HT-29 (cell line): Measurements from ENCODE around the gene TMEM131. TPM values are rescaled to one million over a fixed set of nuclear protein-coding genes. Genes with fewer than 3 reads are reported as not detected.
"Not testable (repeated sequence)": the region's sequence is repeated elsewhere in the genome, so short reads cannot be mapped to it uniquely, and the experiment has no call there.

Source experiments
- DNase-seq: peaks from one replicate; pipeline ENCODE4 v3.0.0-alpha.2; 2015; ENCODE audit warnings: low spot score
- total RNA-seq: library from RNA; depleted of rRNA; stranded (reverse); fragments of >200 nt; shearing (Covaris generic); gene quantifications from 2 replicates; pipeline ENCODE4 v1.2.3, GENCODE V29; 2014; rRNA removed

TMEM131 gene, protein sequence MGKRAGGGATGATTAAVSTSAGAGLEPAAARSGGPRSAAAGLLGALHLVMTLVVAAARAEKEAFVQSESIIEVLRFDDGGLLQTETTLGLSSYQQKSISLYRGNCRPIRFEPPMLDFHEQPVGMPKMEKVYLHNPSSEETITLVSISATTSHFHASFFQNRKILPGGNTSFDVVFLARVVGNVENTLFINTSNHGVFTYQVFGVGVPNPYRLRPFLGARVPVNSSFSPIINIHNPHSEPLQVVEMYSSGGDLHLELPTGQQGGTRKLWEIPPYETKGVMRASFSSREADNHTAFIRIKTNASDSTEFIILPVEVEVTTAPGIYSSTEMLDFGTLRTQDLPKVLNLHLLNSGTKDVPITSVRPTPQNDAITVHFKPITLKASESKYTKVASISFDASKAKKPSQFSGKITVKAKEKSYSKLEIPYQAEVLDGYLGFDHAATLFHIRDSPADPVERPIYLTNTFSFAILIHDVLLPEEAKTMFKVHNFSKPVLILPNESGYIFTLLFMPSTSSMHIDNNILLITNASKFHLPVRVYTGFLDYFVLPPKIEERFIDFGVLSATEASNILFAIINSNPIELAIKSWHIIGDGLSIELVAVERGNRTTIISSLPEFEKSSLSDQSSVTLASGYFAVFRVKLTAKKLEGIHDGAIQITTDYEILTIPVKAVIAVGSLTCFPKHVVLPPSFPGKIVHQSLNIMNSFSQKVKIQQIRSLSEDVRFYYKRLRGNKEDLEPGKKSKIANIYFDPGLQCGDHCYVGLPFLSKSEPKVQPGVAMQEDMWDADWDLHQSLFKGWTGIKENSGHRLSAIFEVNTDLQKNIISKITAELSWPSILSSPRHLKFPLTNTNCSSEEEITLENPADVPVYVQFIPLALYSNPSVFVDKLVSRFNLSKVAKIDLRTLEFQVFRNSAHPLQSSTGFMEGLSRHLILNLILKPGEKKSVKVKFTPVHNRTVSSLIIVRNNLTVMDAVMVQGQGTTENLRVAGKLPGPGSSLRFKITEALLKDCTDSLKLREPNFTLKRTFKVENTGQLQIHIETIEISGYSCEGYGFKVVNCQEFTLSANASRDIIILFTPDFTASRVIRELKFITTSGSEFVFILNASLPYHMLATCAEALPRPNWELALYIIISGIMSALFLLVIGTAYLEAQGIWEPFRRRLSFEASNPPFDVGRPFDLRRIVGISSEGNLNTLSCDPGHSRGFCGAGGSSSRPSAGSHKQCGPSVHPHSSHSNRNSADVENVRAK (N-terminal part only)
- total RNA-seq = 8.7 and 14.1 TPM in 2 replicates

DNA sequence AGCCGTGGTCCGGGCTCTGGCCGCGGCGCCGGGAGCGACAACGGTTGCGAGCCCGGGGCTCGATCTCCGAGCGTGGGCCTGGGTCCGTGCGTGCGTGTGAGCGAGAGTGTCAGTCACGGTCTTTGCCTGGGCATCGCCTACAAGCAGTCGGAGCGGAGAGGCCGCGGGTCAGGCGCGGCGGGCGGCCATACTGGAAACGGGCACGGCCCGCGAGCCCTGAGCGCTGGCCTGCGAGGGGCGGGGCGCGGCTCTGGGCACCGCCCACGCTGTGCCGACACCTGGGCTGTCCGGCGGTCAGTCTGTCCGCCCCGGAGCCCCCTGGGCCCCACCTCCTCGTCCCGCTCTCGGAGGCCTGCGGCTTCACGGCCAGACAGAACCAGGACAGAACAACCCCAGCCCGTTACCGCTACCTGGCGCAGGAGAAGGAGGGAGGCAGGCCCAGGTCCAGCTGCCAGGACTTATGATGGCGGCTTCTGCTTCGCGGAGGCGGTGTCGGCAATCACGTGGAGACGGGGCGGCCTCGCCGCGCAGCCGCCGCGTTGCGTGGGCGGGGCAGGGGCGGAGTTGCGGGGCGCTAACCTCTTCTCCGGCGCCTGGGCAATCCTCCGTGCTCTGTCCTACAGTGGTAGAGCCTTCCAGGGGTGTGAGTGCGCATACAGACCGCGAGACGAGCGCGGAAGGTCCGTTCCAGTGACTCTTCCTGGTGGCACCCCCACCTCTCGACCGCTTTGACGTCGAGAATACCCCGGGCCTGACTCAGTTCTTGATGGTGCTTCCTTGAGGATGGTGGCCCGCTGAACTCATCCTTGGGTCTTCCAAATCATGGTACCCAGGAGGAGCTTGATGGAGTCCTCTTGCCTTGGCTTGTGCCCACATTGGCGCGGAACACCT is at the start of gene TMEM131:
Gene TMEM131, minus strand, starts transcription at position 215 of the 891 bp plus-strand sequence. CDS start 286 bp downstream, outside the sequence.
- peak; percentile 93 for DNase-seq

DNA sequence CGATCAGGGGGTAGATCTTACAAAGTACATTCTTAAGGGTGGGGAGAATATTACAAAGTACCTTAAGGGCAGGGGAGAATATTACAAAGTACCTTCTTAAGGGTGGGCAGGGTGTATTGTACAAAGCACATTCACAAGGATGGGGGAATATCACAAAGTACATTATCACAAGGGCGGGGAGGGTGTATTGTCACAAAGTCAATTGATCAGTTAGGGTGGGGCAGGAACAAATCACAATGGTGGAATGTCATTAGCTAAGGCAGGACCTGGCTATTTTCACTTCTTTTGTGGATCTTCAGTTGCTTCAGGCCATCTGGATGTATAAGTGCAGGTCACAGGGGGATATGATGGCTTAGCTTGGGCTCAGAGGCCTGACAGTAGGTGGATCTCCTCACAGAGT is 49.0 kb upstream of the TMEM131 start:
- not testable (repeated sequence) for DNase-seq

DNA sequence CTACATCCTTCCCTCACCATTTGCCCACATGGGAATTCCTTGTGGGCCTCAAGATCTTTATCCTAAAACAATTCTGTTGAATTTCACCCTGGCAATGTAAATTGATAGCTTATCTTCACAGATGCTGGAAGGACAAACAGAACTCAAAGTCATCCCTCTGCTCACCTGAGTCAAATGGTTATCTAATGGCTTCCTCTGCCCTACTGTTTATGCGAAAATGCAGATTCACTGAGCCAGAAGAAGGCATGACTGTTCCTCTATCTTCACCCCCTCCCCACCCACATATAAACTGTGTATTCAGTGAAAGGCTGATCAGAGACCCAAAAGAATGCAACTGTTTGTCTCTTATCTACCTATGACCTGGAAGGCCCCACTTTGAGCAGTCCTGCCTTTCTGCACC is 47.4 kb upstream of the TMEM131 start:
- no peak for DNase-seq

DNA sequence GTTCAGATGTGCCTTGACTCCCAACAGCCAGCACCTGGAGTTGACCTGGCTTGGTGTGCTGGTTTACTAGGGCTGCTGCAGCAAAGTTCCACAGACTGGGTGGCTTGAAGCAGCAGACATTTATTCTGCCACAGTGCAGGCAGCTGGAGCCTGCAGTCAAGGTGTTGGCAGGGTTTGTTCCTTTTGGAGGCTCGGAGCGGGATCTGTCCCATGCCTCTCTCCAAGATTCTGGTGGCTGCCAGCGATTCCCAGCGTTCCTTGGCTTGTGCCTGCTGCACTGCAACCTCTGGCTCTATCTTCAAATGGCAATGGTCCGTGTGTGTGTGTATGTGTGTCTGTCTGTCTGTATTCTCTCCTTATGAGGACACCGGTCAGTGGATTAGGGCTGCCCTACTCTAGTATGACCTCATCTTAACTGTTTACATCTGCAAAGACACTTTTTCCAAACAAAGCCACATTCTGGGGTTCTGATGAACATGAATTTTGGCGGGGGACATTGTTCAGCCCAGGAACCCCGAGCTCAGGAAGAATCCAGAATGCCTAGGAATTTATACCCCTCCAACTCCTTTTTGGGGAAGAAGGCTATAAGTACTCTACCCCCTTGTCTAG is 44.7 kb upstream of the TMEM131 start:
- no peak for DNase-seq

DNA sequence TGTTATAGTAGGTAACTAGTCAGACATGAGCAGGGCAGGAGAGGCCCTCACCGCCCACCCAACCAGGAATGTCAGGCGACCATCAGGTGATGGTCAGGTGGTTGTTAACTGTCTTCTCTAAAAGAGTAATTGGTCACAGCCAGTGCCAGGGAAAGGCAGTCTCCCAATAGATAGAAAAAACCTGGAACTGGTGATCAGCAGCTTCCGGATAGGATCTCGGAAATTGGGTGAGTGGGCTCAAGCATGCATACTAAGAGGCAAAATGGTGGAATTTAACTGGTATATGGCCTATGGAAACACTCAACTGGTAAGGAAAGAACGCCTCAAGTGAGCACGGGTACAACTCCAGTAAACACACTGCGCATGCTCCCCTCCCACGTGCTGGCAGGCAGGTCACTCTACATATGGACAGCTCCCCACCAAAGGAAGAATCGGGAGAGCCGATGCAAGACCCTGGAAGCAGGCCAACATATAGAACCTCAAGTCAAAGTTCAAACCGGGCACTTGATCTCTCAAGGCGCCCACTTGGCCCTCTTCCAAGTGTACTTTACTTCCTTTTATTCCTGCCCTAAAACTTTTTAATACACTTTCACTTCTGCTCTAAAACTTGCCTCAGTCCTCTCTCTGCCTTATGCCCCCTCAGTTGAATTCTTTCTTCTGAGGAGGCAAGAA is 43.5 kb upstream of the TMEM131 start:
- DNase-seq = peak; percentile 38

DNA sequence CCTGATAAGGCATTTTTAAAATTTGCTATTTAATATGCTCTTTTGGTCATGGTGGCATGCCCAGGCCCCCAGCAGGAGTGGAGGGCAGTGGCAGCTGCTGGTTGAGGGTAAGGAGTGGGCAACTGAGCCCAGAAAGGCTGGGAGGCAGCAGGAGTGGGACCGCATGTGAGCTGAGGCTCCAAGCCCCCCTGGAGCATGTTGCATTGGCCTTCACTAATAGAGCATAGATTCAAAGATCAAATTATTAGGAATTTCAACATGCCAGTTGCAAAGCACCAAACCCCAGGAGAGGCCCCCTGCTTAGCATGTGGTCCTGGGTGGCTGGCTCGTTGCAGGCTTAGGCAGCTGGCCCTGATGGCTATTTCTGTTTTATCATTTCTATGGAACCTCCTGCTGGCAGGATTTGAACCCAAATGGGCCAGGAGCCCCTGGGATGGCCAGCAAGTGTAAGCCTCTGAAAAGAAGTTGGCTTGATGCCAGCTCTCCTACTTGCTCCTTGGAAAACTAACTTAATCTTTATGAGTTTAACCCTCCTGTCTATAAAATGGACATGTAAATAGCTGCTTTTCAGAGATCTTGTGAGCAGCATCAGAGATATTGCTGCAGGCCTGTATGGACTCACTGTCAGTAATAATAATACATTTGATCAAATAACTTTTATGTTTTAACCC is 42.1 kb upstream of the TMEM131 start:
- no peak for DNase-seq

DNA sequence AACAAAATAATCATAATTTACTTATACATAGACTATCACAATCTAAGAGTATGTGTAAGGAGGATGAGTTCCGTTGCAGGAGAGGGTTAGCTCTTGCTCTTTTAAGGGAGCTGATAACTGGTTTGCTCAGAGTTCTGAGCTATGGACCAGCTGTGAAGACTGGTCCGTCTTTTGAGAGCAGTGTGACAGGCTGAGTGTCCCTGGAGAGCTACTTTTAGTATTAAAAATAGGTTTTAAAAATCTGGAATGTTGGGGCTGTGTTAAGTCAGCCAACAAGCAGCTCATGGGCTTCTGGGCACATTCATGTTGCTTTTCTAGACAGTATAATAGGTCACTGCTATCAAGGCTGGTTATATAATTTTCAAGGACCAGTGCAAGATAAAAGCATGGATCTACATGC is 41.5 kb upstream of the TMEM131 start:
- DNase-seq = no peak

DNA sequence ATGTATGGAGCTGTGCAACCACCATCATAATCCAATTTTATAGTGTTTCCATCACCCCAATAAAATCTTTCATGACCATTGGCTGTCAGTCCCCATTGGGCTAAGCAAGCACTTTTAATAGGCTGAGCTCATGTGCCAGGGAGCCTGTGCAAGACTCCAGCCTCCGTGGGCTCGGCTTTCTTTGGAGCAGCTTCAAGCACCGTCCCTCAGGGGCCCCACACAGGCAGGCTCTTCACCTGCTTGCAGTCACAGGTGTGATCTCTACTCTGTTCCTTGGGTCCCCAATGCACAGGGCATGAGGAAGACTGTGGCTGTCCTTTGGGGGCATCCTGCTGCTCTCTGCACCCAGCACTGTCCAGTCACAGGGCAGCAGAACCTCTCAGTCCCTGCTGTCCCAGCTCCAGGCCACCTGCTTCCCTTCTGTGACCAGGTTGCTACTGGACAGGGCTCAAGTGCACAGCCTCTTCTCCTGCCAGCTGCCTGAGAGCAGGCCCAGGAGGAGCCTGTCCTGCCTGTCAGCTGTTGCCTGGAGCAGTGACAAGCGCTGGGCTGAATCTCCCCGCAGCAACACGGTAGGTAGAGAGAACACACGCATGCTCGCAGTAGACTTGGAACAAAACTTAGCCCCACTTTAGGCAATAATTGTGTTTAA is 40.7 kb upstream of the TMEM131 start:
- no peak for DNase-seq

DNA sequence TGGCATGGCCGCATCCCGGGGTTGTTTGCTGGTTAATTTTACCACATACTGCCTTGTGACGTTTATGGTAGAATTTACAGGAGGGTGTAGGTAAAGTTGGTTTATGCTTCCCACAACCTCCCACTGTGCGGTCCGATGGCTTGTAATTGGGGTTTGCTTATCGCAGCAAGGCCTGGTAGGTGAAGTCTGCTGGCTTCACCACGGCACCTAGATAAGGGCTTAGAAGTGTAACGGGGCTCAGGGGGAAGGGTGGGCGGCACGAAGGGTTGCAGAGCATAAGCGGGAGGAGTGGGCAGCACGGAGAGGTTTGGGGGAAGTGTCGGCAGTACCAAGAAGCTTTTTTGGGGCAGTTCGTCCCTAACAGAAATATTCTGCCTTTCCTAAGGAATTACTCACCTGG is 39.0 kb upstream of the TMEM131 start:
- DNase-seq = no peak

DNA sequence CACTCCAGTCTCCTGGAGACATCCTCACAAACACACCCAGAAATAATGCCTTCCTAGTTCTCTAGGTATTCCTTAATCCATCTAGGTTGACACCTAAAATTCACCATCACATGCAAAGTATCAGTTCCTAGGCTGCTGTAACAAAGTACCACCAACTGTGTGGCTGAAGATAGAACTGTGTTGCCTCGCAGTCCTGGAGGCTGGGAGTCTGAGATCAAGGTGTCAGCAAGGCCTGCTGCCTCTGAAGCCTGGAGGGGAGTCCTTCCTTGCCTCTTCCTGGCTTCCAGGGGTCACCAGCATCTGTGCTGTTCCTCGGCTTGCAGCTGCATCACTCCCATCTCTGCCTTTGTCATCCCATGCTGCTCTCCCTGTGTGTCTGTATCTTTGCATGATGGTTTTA is 36.3 kb upstream of the TMEM131 start:
- DNase-seq = no peak

DNA sequence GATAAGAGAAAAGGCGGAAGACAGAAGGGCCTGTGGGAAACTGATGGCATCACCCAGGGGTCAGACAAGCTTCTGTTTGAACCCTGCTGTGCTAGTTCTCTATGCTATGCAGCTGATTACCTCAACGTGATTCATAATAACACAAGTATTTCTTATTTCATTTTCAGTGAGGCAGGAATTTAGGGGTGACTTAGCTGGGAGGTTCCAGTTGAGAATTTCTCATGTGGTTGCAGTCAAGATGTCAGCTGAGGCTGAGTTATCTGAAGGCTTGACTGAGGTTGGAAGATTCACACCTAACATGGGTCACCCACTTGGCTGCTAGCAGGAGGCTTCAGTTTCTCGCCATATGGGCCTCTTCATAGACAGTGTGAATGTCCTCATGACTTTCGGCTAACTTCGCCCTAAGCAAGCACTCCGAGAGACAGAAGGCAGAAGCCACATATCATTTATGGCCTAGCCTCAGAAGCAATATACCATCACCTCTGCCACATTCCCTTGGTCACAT is 34.0 kb upstream of the TMEM131 start:
- DNase-seq = no peak

DNA sequence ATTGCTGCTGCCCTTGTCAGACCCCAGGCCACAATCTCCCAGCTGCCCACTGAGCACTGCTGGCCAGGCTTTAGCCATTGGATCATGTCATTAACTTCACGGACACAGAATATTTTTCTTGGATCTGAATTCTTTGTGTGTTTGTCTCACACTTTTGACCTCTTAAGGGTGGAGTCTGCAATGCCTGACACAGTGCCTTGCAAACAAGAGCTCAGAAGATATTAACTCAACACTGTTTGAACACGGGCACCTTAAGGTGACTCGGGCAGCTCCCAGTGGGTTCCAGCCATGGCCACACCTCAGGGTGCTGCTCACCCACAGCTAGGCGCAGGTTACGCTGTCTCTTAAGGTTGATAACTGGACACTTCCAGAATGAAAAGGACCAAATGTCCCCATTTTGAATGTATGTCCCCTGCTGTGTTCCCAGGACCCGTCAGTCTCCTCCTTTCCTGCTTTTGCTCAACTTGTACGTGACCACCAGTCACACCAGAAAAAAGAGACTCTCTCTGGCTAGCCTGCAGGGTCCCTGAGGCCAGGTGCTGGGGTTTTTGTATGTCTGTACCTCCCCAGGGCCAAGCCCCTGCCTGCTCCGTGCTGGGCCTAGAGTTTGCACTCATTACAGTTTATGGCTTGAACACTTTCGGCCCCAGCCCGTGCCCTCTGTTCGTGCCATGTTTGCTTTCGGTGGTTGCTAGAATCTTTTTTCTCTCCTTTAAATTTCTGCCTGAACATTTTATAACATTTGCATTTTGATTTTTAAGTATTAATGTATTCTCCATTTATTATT is 33.4 kb upstream of the TMEM131 start:
- no peak for DNase-seq

DNA sequence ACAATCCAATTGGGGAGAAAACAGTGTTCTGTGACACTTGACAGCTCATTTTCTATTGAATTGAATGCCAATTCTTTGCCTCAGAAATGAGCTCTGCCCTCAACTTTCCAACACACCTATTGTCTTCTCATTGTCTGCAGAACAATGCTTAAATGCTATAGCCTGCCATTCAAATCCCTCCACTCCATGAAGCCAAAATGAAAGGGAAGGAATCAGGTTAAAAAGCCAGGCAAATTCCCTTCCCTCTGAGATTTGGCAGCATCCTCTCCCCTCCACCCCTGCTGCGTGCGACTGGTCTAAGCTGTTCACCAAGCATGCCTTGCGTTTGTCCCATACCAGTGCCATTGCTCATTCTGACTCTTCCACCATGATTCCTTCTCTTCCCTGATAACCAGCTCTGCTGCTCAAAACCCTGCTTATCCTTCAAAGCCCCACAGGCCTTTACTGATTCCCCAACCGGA is 32.4 kb upstream of the TMEM131 start:
- DNase-seq = no peak

DNA sequence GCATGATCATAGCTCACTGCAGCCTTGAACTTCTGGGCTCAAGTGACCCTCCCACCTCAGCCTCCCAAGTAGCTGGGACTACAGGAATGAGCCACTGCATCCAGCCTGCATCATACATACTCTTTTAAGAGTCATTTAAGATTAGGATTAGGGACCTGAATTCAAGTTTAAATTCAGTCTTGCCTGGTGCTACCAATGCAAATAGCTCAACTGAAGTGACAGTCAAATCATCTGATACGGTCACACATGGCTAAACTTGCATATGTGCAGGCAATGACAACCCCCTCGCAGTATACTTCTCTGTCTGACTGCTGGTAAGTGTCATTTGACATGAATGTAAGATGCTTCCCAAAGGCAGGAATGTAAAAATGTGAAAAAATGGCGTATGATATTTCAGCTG is 31.8 kb upstream of the TMEM131 start:
- no peak for DNase-seq

DNA sequence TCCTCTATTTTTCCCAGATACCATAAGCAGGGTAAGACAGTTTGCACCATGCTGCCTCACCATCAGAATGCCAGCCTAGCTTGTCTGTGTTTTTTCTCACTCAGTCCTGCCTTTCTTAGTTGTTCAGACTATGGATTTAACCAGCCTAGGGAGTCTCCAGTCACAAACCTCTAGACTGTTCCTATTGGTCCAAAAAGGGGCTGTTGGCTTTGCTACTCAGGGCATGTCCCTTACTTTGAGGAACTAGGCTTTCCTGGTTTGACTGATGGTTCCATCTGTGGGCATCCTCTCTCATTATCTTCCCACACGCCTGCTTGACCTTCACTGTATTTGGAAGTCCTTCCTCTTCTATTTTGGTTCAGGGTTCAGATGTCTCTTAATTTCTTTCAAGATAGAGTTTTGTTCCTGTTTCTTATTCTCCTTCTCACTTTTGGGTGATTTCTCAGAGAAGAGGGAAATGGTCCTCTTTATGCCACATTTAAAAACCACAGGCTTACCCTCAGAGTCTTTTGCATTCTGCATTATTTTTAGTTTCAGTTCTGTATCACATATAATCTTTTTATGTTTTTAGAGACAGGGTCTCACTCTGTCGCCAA is 31.3 kb upstream of the TMEM131 start:
- no peak for DNase-seq

DNA sequence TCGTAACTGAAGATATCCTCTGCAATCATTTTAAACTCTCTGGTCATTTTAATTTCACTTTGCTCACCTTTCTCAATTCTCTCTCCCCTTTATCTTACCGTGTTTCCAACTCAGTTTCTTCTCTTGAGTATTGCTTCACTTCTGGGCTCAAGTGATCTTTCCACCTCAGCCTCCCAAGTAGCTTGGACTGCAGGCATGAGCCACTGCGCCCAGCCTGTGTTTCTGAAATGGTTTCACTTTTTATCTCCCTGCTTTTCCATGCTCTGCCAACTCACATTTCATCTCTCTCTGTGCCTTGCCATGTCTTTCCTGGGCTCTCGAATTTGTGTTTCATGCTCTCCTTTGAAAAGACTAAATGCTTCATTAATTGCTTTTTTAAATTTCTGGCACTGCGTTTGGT is 30.5 kb upstream of the TMEM131 start:
- DNase-seq = no peak

DNA sequence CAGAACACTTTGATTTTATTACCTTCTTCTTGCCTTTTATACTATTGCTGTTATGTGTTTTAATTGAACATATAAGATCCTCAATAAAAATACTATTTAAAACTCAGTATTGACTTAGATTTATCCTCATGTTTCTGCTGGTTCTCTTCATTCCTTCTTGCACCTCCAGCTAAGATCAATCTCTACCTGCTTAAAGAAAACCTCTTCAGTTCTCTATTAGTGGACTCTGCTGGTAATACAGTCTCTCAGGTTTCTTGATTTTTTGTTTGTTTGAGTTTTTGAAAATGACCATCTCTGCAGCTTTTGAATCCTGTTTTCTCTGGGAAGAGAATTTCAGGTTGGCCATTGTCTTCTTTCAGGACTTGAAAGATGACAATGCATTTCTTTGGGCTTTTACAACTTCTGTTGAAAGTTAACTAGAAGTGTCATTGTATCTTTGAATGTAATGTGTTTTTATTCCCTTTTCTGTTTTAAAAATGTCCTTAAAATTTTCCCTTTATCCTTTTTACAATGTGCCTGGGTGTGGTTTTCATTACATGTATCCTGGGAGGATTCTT is 29.8 kb upstream of the TMEM131 start:
- no peak for DNase-seq
